Spinal cord (tissue), 10 donors: ENCODE measurements around the gene THBS1. TPM values are rescaled to one million over a fixed set of nuclear protein-coding genes. Genes with fewer than 3 reads are reported as not detected.

Experiments used
- DNase-seq, 6 donors: peaks; one replicate each; pipeline versions ENCODE4 v3.0.0 to v3.0.0-alpha.2; 2013 to 2015; ENCODE audit warnings: low spot score in 6 of 6, low read depth in 4 of 6
- H3K27ac ChIP-seq: one replicate; pipeline ENCODE4 v1.5.1; 2013; ENCODE audit warnings: low read depth, low read length, control low read depth
- H3K27me3 ChIP-seq: one replicate; pipeline ENCODE4 v1.6.1; 2013; ENCODE audit warnings: low read length; ENCODE audit not compliant: control insufficient read depth, insufficient read depth
- H3K36me3 ChIP-seq: one replicate; pipeline ENCODE4 v1.6.1; 2013; ENCODE audit warnings: low read length; ENCODE audit not compliant: control insufficient read depth, insufficient read depth
- H3K4me1 ChIP-seq: one replicate; pipeline ENCODE4 v1.6.1; 2013; ENCODE audit warnings: low read length; ENCODE audit not compliant: control insufficient read depth, insufficient read depth
- H3K4me3 ChIP-seq: one replicate; pipeline ENCODE4 v1.5.1; 2013; ENCODE audit warnings: low read depth, low read length, control low read depth
- H3K9me3 ChIP-seq: one replicate; pipeline ENCODE4 v1.6.1; 2013; ENCODE audit warnings: low read length; ENCODE audit not compliant: control insufficient read depth, insufficient read depth
- whole genome bisulfite sequencing: methylation state at CpG from one replicate; pipeline ENCODE4 v1.1.5; 2013; ENCODE audit warnings: missing lambda C conversion rate; ENCODE audit not compliant: insufficient coverage; 5-methylcytosine and 5-hydroxymethylcytosine counted together
- polyA plus RNA-seq, 2 donors: library from polyadenylated mRNA; unstranded; fragments of 120-200 nt; gene quantifications; one replicate each; pipeline ENCODE4 v1.2.1, GENCODE V29; 2013; ENCODE audit not compliant: insufficient read length in 2 of 2
- total RNA-seq, 2 donors: library from RNA; depleted of rRNA in 1 of 2; stranded (reverse); fragments of 120-200 nt in 1 of 2; fragments of >200 nt in 1 of 2; gene quantifications; one replicate each; pipeline versions ENCODE4 v1.2.3 to v1.2.4, GENCODE V29; 2013 to 2014
- donor health status: healthy.

The THBS1 gene
- total and polyA plus RNA-seq, 4 donors: 20.8 to 70.6 (median 35.4) TPM

DNA sequence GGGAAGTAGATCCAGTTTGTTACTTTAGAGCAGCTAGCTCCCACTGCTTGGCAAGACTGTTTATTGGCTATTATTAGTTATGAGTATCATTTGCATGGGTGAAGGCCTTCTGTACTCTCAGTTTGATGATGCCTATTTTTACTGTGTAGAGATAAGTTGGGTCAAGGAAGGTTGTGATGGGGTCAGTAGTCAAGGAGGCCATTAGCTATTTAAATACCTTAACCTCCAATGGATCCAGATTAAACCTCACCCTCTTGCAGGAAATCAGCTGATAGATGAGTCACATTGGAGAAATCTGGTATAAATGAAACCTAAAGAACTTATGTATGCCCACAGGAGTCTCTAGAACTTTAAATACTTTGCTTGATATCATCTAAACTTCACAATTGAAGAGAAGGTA, 45.0 kb downstream of the THBS1 start:
- no peak overlapping the region for H3K4me3 ChIP-seq
- no peaks in the 10 kb centered on the region for H3K27me3 ChIP-seq
- no peak overlapping the region for H3K27ac ChIP-seq
- H3K4me1 ChIP-seq: peaks cover 5% of the 10 kb centered on the region
- no peaks in the 10 kb centered on the region for H3K36me3 ChIP-seq
- H3K9me3 ChIP-seq: no peaks in the 10 kb centered on the region
- no peak for DNase-seq

DNA sequence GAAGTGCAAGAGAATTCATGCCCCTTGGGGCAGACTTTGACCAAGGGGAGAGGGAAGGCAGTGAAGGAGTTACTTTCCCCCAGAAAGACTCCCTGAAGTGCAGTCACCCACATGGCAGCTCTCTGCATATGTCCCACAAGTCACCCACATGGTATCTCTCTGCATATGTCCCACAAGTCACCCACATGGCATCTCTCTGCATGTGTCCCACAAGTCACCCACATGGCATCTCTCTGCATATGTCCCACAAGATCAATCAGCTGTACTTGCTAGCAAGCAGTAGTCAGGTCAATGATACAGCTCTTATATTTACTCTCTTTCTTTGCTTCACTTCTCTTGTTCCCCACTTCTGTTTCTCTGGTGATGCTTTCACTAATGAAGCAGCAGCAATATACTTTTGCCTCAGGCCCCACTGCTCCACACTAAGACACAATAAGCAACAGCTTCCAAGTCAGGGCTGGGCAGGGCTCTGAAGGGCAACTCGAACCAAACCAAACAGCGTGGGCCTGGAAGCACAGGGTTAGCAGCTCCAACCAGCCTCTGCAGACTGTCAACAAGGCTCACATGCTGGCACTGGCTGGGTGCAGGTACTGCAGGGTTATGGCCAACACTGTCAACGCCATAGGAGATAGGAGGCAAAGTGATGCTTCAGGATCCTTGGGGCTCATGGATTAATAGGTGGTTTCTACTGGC, 46.7 kb downstream of the THBS1 start:
- no peak overlapping the region for H3K27ac ChIP-seq
- peak in 1 of 6 donors; percentile 16 for DNase-seq
- H3K36me3 ChIP-seq: no peaks in the 10 kb centered on the region
- WGBS: 91% methylated on average over 3 of the region's 3 CpGs
- H3K4me3 ChIP-seq: no peak overlapping the region
- H3K9me3 ChIP-seq: no peaks in the 10 kb centered on the region
- peaks cover 5% of the 10 kb centered on the region for H3K4me1 ChIP-seq
- no peaks in the 10 kb centered on the region for H3K27me3 ChIP-seq

DNA sequence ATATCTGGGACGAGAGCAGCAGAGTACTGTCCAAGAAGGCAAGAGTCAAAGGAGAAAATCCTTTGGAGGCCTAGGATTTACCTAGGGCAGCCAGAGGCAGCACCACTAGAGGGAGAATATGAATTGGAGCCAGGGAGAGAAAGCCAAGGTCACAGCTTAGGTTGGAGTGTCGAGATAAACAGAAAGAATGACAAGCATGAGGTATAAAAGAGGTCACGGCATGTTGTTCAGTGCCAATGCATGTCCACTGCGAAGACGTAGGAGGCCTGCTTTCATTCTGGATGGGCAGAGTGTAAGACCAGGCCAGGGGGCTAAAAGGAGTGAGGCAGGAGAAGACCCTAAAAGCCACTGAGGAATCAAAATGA, 47.2 kb downstream of the THBS1 start:
- Histone ChIP-seq H3K36me3 (no peaks in the 10 kb centered on the region), H3K4me1 (peaks cover 5% of the 10 kb centered on the region), H3K4me3 (no peak overlapping the region), H3K9me3 (no peaks in the 10 kb centered on the region), H3K27ac (no peak overlapping the region), H3K27me3 (no peaks in the 10 kb centered on the region)
- DNase-seq: no peak
- WGBS: 66% methylated on average over 5 of the region's 5 CpGs

DNA sequence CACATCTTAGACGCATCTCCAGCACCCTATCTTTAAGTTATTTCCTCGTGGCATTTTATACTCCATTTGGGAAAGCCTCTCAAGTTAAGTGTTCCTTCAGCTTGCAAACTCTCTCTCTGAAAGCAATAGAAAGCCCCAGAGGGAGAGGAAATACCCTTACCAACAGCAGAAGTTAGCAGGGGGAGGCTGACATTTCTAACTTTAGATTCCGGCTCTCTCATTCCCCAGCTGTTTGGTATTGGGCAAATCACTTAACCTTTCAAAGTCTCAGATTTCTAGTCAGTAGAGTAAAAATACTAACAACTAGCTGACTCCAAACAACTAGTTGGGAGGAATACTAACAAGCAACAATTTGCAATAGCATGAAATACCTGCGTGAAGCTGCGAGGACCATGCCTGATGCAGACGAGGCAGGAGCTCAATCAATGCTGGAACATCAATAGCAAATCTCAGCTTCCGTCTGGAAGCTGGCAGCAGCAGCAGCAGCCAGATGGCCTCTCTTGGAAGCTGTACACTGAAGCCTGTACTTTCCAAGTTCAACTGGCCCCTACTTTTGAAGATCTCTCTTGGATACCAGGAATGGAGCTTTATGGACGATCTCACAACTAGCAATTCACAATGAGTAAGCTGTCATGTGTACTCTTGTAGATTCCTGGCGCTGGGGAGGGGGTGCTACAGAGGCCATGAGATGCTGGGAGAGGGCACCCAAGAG, 47.8 kb downstream of the THBS1 start:
- Histone ChIP-seq H3K9me3 (no peaks in the 10 kb centered on the region), H3K27ac (no peak overlapping the region), H3K27me3 (no peaks in the 10 kb centered on the region), H3K4me3 (no peak overlapping the region), H3K4me1 (peaks cover 5% of the 10 kb centered on the region), H3K36me3 (no peaks in the 10 kb centered on the region)
- peak in 3 of 6 donors; percentile 6 to 73 (median 48) for DNase-seq
- 56% methylated on average over 7 of the region's 9 CpGs for WGBS

DNA sequence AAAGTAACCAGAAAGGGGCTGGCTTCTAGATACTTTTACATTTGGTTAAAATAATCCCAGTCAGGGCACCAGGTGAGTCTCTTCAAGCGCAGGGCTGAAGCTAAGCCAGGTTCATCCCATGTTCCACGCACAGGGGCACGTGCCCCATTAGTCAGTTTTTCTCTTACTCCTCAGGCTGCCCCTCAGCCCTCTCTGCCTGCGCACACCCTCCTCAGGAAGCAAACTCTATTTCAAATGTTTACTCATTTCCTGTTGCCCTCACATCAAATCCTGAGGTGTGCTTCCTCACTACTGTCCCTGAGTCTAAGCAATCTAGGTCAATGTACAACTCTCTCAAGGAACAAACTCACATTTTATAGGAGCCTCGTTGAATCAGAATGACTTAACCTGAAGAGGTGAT, 48.5 kb downstream of the THBS1 start:
- Histone ChIP-seq H3K27ac (no peak overlapping the region), H3K4me1 (peaks cover 5% of the 10 kb centered on the region), H3K4me3 (no peak overlapping the region), H3K36me3 (no peaks in the 10 kb centered on the region), H3K27me3 (no peaks in the 10 kb centered on the region), H3K9me3 (no peaks in the 10 kb centered on the region)
- WGBS: 98% methylated on average over 4 of the region's 5 CpGs
- no peak for DNase-seq

DNA sequence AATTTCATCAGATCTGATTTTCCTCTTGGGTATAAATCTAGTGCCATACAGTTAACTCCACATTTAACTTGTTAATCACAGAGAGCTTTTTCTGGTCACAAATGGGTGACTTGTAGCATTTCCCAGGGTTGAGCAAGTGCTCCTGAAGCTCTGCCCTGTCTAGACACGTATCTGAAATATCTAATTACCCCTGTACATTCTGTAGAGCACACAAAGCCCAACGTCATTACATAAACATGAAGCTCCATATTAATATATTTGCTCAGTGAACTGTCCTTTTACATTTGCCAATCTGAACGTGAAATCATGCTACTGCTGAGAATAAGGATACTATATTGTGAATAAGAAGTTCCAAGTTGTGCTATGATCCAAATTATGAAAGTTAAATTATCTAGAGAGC, 49.0 kb downstream of the THBS1 start:
- Histone ChIP-seq H3K4me3 (no peak overlapping the region), H3K4me1 (peaks cover 5% of the 10 kb centered on the region), H3K27ac (no peak overlapping the region), H3K36me3 (no peaks in the 10 kb centered on the region), H3K9me3 (no peaks in the 10 kb centered on the region), H3K27me3 (no peaks in the 10 kb centered on the region)
- no peak for DNase-seq
- WGBS: no CpG with 5 or more reads among the region's 3 CpGs

DNA sequence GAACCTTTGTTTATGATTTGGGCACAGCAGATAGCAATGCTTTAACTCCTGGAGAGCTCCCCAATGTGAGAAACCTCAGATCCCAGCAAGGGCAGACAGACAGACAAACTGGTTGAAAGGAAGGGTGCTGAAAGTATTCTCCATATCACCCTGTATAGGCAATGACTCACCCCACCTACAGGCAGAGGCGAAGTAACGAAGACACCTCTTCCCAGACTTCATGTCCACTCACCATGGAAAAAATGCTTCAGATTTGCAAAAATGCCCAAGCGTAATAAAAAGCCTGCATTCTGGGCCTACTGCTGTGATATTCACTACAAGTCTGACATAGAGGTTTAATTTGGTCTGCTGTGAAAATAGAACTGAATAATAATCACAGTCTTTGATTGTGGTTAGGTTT, 50.5 kb downstream of the THBS1 start:
- 92% methylated on average over 2 of the region's 3 CpGs for WGBS
- Histone ChIP-seq H3K4me3 (no peak overlapping the region), H3K27me3 (no peaks in the 10 kb centered on the region), H3K4me1 (peaks cover 5% of the 10 kb centered on the region), H3K9me3 (no peaks in the 10 kb centered on the region), H3K27ac (no peak overlapping the region), H3K36me3 (no peaks in the 10 kb centered on the region)
- peak in 1 of 6 donors; percentile 36 for DNase-seq

DNA sequence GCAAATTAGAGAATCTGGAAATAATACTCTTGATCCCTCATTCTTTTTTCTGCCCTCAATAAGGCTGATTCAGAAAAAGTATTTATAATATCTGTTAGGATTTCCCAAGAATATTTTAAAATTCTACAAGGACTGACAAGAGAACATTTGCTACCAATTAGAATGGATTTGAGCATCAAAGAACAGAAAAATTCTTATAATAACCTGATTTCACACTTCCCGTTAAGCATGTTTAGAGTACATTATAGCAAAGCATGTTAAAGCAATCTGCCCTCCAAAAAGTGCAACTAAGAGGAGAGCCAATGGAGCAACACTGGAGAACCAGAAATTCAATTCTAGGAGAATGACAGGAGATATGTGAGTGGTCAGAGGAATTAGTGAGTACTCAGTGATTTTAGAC, 57.2 kb downstream of the THBS1 start:
- DNase-seq: no peak

DNA sequence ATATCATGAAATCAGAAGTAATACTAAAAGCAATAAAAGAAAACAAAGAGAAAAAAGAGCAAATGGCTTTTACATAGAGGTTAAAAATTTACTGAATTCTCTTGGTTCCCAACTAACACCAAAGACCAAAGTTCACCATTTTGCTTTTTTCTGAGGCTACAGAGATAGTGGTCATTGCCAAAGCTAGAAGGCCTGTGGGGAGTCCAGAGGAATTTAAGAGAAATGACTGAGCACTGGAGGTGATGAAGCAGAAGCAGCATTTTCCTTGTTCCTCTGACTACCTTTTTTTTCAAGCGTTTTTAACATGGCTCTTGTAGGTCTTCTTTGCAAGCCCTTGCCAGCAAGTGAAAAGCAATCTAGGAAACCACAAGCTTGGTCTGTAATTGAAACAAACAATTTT, 58.2 kb downstream of the THBS1 start:
- no peaks in the 10 kb centered on the region for H3K36me3 ChIP-seq
- H3K4me3 ChIP-seq: no peak overlapping the region
- WGBS: 86% methylated on average over 1 of the region's 1 CpG
- no peaks in the 10 kb centered on the region for H3K9me3 ChIP-seq
- DNase-seq: no peak
- H3K27ac ChIP-seq: no peak overlapping the region
- H3K27me3 ChIP-seq: no peaks in the 10 kb centered on the region
- peaks cover under 1% of the 10 kb centered on the region for H3K4me1 ChIP-seq

More for the DNA sequence above, 57.2 kb downstream of the THBS1 start:
- Histone ChIP-seq H3K27me3 (no peaks in the 10 kb centered on the region), H3K36me3 (no peaks in the 10 kb centered on the region), H3K4me1 (no peaks in the 10 kb centered on the region), H3K27ac (no peak overlapping the region), H3K9me3 (no peaks in the 10 kb centered on the region), H3K4me3 (no peak overlapping the region)
- 83% methylated on average over 1 of the region's 1 CpG for WGBS

DNA sequence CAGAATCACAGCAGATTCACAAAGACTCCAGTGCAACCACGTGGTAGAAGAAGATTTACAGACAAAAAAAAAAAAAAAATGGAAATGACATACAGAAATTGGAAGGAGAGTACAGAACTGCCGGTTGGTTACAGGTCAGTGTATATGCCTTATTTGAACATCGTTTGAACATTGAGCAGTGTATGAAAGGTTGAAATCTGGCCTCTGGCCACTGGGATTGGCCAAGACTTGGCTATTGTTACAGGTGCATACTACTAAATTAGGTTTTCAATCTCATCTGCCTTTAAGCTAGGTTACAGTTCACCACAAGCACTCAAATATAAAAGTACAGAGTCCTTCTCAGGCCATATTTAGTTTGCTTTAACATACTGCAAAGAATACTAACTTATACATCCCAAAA, 59.8 kb downstream of the THBS1 start:
- DNase-seq: no peak
- Histone ChIP-seq H3K27ac (no peak overlapping the region), H3K36me3 (peaks cover 3% of the 10 kb centered on the region), H3K9me3 (no peaks in the 10 kb centered on the region), H3K4me3 (no peak overlapping the region), H3K27me3 (no peaks in the 10 kb centered on the region), H3K4me1 (peaks cover 3% of the 10 kb centered on the region)
- 50% methylated on average over 2 of the region's 3 CpGs for WGBS
